H9 (cell line): ENCODE results near the gene MBLAC1. TPM values are rescaled to one million over a fixed set of nuclear protein-coding genes. Genes with fewer than 3 reads are reported as not detected.

Experiments
- DNase-seq: peaks from one replicate; pipeline ENCODE4 v3.0.0-alpha.2; 2017
- H2AFZ ChIP-seq: one replicate; pipeline ENCODE4 v1.6.1; 2013; ENCODE audit warnings: mild to moderate bottlenecking, low read length, control low read depth, moderate library complexity
- H2AK5ac ChIP-seq: 2 replicates; pipeline ENCODE4 v1.6.1; 2013; ENCODE audit warnings: low read length, control low read depth, mixed read lengths; ENCODE audit not compliant: insufficient read length
- H2BK120ac ChIP-seq: one replicate; pipeline ENCODE4 v1.6.1; 2013; ENCODE audit warnings: low read depth, mild to moderate bottlenecking, low read length, control low read depth, inconsistent platforms; ENCODE audit not compliant: poor library complexity, severe bottlenecking
- H2BK12ac ChIP-seq: 2 replicates; pipeline ENCODE4 v1.6.1; 2013; ENCODE audit warnings: low read length, control low read depth, mixed read lengths, low read depth; ENCODE audit not compliant: insufficient read length
- H2BK15ac ChIP-seq: 2 replicates; pipeline ENCODE4 v1.6.1; 2013; ENCODE audit warnings: low read depth, low read length, control low read depth
- H2BK20ac ChIP-seq: one replicate; pipeline ENCODE4 v1.6.1; 2013; ENCODE audit warnings: low read depth, mild to moderate bottlenecking, low read length, control low read depth, inconsistent platforms; ENCODE audit not compliant: poor library complexity, severe bottlenecking
- H2BK5ac ChIP-seq: 2 replicates; pipeline ENCODE4 v1.6.1; 2013; ENCODE audit warnings: low read length, control low read depth, mixed read lengths; ENCODE audit not compliant: insufficient read length
- H3K14ac ChIP-seq: 2 replicates; pipeline ENCODE4 v1.6.1; 2013; ENCODE audit warnings: low read length, control low read depth; ENCODE audit not compliant: insufficient read depth
- H3K18ac ChIP-seq: 2 replicates; pipeline ENCODE4 v1.6.1; 2013; ENCODE audit warnings: low read depth, mild to moderate bottlenecking, mixed read lengths, low read length, control low read depth; ENCODE audit not compliant: insufficient read length
- H3K23ac ChIP-seq: 2 replicates; pipeline ENCODE4 v1.6.1; 2013; ENCODE audit warnings: low read length, control low read depth, mixed read lengths, low read depth; ENCODE audit not compliant: insufficient read length
- H3K23me2 ChIP-seq: 2 replicates; pipeline ENCODE4 v1.6.1; 2013; ENCODE audit warnings: low read depth, mild to moderate bottlenecking, mixed read lengths, low read length, control low read depth; ENCODE audit not compliant: insufficient read length, poor library complexity, severe bottlenecking
- H3K27ac ChIP-seq: 2 replicates; pipeline ENCODE4 v1.5.1; 2013; ENCODE audit warnings: low read length, control low read depth, mixed read lengths, low read depth; ENCODE audit not compliant: insufficient read length
- H3K27me3 ChIP-seq: 2 replicates; pipeline ENCODE4 v1.6.1; 2013; ENCODE audit warnings: low read length, control low read depth, inconsistent platforms; ENCODE audit not compliant: insufficient read depth
- H3K4ac ChIP-seq: 2 replicates; pipeline ENCODE4 v1.6.1; 2013; ENCODE audit warnings: low read depth, mild to moderate bottlenecking, control low read depth, inconsistent platforms, low read length, moderate library complexity
- H3K4me1 ChIP-seq: 2 replicates; pipeline ENCODE4 v1.6.1; 2013; ENCODE audit warnings: low read length, control low read depth, inconsistent platforms; ENCODE audit not compliant: insufficient read depth
- H3K4me2 ChIP-seq: 2 replicates; pipeline ENCODE4 v1.6.1; 2013; ENCODE audit warnings: low read length, control low read depth, mixed read lengths; ENCODE audit not compliant: insufficient read length, insufficient read depth
- H3K56ac ChIP-seq: 2 replicates; pipeline ENCODE4 v1.6.1; 2013; ENCODE audit warnings: low read depth, mild to moderate bottlenecking, mixed read lengths, low read length, control low read depth; ENCODE audit not compliant: insufficient read length
- H3K79me1 ChIP-seq: 2 replicates; pipeline ENCODE4 v1.6.1; 2013; ENCODE audit warnings: low read depth, mild to moderate bottlenecking, moderate library complexity, low read length, control low read depth, inconsistent platforms; ENCODE audit not compliant: insufficient read depth, poor library complexity, severe bottlenecking
- H3K79me2 ChIP-seq: 2 replicates; pipeline ENCODE4 v1.6.1; 2013; ENCODE audit warnings: low read length, control low read depth, inconsistent platforms; ENCODE audit not compliant: insufficient read depth
- H3K9ac ChIP-seq: 2 replicates; pipeline ENCODE4 v1.6.1; 2013; ENCODE audit warnings: low read length, control low read depth, mixed read lengths; ENCODE audit not compliant: insufficient read length; ENCODE audit errors: extremely low read depth
- H3K9me3 ChIP-seq: one replicate; pipeline ENCODE4 v1.6.1; 2013; ENCODE audit warnings: low read depth, low read length, inconsistent platforms; ENCODE audit not compliant: control insufficient read depth
- H3T11ph ChIP-seq: one replicate; pipeline ENCODE4 v1.6.1; 2013; ENCODE audit warnings: mild to moderate bottlenecking, low read length, control low read depth, inconsistent platforms
- H4K20me1 ChIP-seq: one replicate; pipeline ENCODE4 v1.6.1; 2013; ENCODE audit not compliant: control insufficient read depth, insufficient read length, insufficient read depth
- H4K5ac ChIP-seq: 2 replicates; pipeline ENCODE4 v1.6.1; 2013; ENCODE audit warnings: low read depth, mild to moderate bottlenecking, mixed read lengths, low read length, control low read depth; ENCODE audit not compliant: insufficient read length
- H4K8ac ChIP-seq: replicated peaks from 2 replicates; pipeline ENCODE4 v1.6.1; 2013; ENCODE audit warnings: low read length, control low read depth, mixed read lengths, low read depth; ENCODE audit not compliant: insufficient read length
- H4K91ac ChIP-seq: 2 replicates; pipeline ENCODE4 v1.6.1; 2013; ENCODE audit warnings: low read depth, mild to moderate bottlenecking, moderate library complexity, mixed read lengths, low read length, control low read depth; ENCODE audit not compliant: insufficient read length
- H3K27ac Mint-ChIP-seq, 3 experiments: 2 replicates in 2 of 3; 3 replicates in 1 of 3; pipeline ENCODE4 v1.8.0; 2020 to 2021; ENCODE audit warnings: mixed read lengths in 3 of 3, mild to moderate bottlenecking in 1 of 3, moderate library complexity in 1 of 3
- H3K27me3 Mint-ChIP-seq: 2 replicates; pipeline ENCODE4 v1.8.0; 2021; ENCODE audit warnings: low read depth, mild to moderate bottlenecking, moderate library complexity, mixed read lengths
- H3K36me3 Mint-ChIP-seq, 3 experiments: 2 replicates in 2 of 3; 3 replicates in 1 of 3; pipeline ENCODE4 v1.8.0; 2020 to 2021; ENCODE audit warnings: low read depth in 3 of 3, mixed read lengths in 3 of 3; ENCODE audit not compliant: insufficient read depth in 1 of 3
- H3K4me1 Mint-ChIP-seq, 2 experiments: 2 replicates each; pipeline ENCODE4 v1.8.0; 2020; ENCODE audit warnings: mixed read lengths in 2 of 2
- H3K4me3 Mint-ChIP-seq, 2 experiments: 2 replicates in 1 of 2; 3 replicates in 1 of 2; pipeline ENCODE4 v1.8.0; 2020 to 2021; ENCODE audit warnings: mild to moderate bottlenecking in 2 of 2, mixed read lengths in 2 of 2, moderate library complexity in 1 of 2
- H3K9me3 Mint-ChIP-seq, 2 experiments: 2 replicates in 1 of 2; 3 replicates in 1 of 2; pipeline ENCODE4 v1.8.0; 2020; ENCODE audit warnings: mild to moderate bottlenecking in 2 of 2, mixed read lengths in 2 of 2, moderate library complexity in 1 of 2
- CTCF ChIP-seq: fragments of 200-600 bp; sonication (generic); conservative IDR thresholded peaks from 3 replicates; pipeline ENCODE4 v1.8.0; 2021; ENCODE audit warnings: antibody characterized with exemption, mild to moderate bottlenecking
- WGBS: extraction: QIAGEN DNeasy Blood & Tissue Kit; methylation state at CpG from one replicate; pipeline ENCODE4 v1.1.7; 2013; ENCODE audit warnings: missing lambda C conversion rate, low lambda C conversion rate, mixed read lengths; ENCODE audit not compliant: insufficient read length; ENCODE audit errors: extremely low coverage; 5-methylcytosine and 5-hydroxymethylcytosine counted together
- total RNA-seq: library from RNA; stranded (reverse); gene quantifications from 2 replicates; pipeline ENCODE4 v1.2.1, GENCODE V29; 2021

MBLAC1 gene
- total RNA-seq, 1 experiment from 2014 or later = 1.9 TPM

GRCh38 chr7:100107125-100107737, 19.5 kb upstream of the MBLAC1 start:
- H4K20me1 ChIP-seq = no peaks in the 10 kb centered on the region
- H4K5ac ChIP-seq = no peak overlapping the region
- no peaks in the 10 kb centered on the region for H3K9me3 Mint-ChIP-seq
- H3K4me3 Mint-ChIP-seq = peak overlapping the region in 1 of 2 experiments; percentile 57; a peak in 2 of 5 replicates
- H3K79me1 ChIP-seq = no peaks in the 10 kb centered on the region
- no peaks in the 10 kb centered on the region for H3K9me3 ChIP-seq
- H4K91ac ChIP-seq = no peak overlapping the region
- H2AK5ac ChIP-seq = no peak overlapping the region
- H2BK120ac ChIP-seq = no peak overlapping the region
- TF ChIP-seq CTCF = no peak
- H3K9ac ChIP-seq = no peak overlapping the region
- H3K27me3 Mint-ChIP-seq = no peaks in the 10 kb centered on the region; the same call in 1 of the 2 replicates
- no peak for DNase-seq
- no peak overlapping the region for H2BK20ac ChIP-seq
- H3K14ac ChIP-seq = no peak overlapping the region
- WGBS = no CpG with 5 or more reads among the region's 25 CpGs
- H3K4me2 ChIP-seq = no peak overlapping the region
- no peak overlapping the region for H2AFZ ChIP-seq
- H3K4me1 Mint-ChIP-seq = peaks cover 3 to 6% of the 10 kb centered on the region in 2 experiments; a peak in 3 of 4 replicates
- H3K27ac ChIP-seq = no peak overlapping the region
- H3K18ac ChIP-seq = no peak overlapping the region
- no peaks in the 10 kb centered on the region for H3K27me3 ChIP-seq
- no peaks in the 10 kb centered on the region for H3K23me2 ChIP-seq
- H3K79me2 ChIP-seq = no peaks in the 10 kb centered on the region
- H2BK15ac ChIP-seq = no peak overlapping the region
- H2BK5ac ChIP-seq = no peak overlapping the region
- H3K36me3 Mint-ChIP-seq = peaks cover 59 to 81% (median 80%) of the 10 kb centered on the region in 3 experiments
- H3K4ac ChIP-seq = no peak overlapping the region
- H3K27ac Mint-ChIP-seq = peak overlapping the region in 1 of 3 experiments; percentile 62; a peak in 2 of 7 replicates
- H3T11ph ChIP-seq = no peak overlapping the region
- H3K23ac ChIP-seq = no peak overlapping the region
- no peak overlapping the region for H2BK12ac ChIP-seq
- H3K4me1 ChIP-seq = no peaks in the 10 kb centered on the region
- no peak overlapping the region for H4K8ac ChIP-seq
- no peak overlapping the region for H3K56ac ChIP-seq
